HG02852 (cell line): Measurements from ENCODE around the gene TAPBP.
A peak's percentile ranks its signal among the peaks of the same experiment; 100 is the strongest.
"Not testable (repeated sequence)": the region's sequence is repeated elsewhere in the genome, so short reads cannot be mapped to it uniquely, and the experiment has no call there.

Source experiments
- ATAC-seq: cut with Tn5 transposase; IDR thresholded peaks from one replicate; pipeline ENCODE4 v1.9.1; 2021; ENCODE audit warnings: mild to moderate bottlenecking, moderate library complexity; ENCODE audit not compliant: unreplicated experiment

Gene TAPBP

DNA sequence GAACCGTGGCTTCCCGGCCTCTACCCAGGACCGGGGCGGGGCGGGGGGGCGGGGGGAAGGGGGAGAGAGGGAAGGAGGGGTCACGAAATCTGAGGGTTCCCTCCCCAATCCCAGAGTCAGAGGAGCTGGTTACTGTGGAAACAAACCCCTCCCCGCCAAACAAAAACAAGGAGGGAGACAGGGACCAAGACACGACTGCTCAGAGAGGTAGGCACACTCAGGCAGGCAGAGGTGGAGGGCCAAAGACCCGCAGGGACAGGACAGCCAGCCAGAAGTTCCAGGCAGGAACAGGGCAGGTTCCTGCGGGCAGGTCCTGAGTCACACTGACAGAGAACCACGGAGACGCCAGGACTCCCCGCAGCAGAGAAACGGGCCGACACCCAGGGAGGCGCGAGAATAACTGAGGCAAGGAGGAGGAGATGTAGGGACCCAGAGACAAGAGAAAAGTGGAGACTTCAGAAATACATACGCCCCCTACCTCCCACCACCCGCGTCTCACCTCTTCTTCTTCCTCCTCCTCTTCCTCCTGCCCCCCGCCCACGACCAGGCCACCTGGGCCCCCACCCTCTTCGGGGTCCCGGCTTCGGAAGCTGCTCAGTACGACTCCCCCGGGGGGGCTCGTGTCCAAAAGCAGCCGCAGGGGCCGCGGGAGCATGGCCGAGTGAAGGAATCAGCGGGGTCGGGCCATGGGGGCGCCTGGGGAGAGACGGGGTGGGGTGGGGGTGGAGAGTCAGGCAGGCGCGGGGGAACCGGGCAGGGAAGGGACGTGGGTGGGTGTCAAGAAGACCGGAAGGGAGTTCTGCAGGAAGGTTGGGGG is 15.7 kb downstream of the TAPBP start:
- ATAC-seq: peak; percentile 13

DNA sequence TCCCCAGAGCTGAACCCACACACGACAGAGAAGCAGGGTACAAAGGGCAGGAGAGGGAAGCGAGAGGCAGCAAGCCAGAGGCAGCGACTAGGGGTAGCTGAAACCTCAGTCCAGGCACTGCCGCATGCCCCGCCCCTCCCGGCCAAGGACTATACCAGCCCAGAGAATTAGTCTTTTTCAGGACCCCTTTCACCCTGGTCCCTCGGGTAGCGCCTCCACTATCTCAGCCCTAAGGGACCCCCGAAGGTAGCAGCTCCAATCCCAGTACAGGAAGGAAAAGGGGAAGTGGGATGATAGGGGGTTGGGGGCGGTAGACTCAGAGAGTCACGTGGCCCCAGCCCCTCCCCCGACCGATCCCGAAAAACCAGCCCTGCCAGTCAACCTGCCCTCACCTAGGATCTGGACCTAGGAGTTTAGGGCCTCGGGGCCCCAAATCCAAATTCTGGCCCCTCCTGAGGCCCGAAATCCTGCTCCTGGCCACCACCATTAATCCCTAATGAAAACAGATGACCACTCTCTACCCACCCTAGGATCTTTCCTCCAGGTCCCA is 16.4 kb downstream of the TAPBP start:
- no peak for ATAC-seq

DNA sequence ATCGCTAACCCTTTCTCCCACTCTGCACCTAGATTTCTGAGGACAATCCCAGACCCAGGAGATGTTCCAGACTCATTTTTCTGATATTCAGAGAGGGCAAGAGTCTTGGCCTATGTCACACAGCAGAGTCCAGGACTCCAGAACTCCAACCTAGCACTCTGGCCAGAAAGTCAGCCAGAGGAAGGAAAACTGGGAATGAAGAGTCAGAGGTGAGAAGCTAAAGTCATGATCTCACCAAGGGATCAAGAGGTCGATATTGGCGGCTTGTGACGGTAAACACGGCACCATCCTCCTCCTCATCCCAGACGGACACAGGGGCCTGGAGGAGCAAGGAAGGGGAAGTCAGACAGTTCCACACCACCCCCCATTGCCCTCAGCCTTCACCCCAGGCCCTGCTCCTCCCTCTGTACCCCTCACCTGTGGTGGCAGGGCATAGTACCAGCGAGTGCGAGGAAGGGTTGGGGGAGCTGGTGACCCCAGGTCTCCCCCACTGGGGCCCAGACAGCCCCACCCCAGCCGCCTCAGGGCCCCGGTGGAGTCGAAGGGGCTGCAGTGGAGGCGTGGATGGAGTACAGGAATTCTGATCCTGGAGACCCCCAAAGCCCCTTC is 17.0 kb downstream of the TAPBP start:
- no peak for ATAC-seq

DNA sequence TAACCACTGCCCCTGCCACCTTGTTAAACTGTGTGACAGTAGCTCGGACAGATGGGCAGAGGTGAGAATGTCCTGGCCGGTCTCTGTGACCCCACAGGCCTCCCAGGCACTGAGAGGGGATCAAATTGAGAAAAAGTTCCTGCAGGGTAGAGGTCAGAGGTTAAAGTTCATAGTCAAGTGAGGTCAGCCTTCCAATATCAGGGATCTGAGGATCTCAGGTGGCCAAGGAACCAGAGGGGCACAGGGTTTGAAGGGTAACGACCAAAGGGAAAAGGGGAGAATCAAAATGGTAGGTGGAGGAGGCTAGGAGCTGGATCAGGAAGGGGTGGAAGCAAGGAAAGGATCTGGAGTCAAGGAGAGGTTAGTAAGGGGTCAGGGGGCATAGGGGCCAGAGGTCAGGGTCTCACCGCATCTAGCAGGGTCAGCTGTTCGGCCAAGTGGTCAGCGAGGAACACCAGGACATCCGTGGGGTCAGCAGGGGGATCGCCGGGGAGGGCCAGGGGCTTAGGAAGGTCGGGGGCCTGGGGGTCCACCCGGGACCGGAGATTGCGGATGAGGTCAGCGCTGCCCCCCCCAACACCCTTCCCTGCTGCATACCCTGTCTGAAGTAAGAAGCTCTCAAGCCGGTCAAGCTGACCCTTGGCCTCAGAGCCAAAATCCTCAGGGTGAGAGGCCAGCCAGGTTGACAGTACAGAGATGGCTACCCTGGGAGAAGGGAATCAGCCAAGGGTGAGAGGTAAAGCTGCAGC is 18.1 kb downstream of the TAPBP start:
- ATAC-seq: no peak

DNA sequence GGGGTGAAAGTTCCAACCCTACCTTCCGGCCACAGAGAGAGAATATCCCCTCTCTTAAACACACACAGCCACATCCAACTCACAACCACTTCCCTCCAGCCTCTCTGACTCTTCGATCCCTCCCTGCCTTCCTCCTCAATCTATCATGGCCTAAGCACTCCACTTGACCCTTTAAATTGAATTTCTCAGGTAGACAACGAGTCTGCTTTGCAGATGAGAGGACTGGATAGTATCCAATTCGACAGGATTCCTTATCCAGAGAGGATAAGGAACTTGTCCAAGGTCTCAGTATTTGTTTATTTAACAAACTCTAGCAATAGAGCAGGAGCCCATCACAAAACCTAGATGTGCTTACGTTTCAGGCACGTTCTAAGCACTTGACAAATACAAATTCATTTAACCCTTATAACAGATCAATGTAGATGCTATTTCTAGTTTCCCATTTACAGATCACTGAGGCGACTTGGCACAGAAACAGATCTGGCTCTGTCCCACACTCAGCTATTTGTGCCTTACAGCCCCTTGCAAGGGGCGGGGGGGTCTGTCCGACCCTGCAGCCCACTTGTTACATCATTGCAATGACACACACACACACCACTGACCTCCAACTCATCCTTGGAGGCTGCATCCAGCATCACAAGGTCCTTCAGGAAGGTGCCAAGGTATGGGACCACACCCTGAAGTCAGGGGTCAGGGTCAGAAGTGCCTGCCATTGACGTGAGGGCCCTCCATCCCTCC is 19.6 kb downstream of the TAPBP start:
- no peak for ATAC-seq

DNA sequence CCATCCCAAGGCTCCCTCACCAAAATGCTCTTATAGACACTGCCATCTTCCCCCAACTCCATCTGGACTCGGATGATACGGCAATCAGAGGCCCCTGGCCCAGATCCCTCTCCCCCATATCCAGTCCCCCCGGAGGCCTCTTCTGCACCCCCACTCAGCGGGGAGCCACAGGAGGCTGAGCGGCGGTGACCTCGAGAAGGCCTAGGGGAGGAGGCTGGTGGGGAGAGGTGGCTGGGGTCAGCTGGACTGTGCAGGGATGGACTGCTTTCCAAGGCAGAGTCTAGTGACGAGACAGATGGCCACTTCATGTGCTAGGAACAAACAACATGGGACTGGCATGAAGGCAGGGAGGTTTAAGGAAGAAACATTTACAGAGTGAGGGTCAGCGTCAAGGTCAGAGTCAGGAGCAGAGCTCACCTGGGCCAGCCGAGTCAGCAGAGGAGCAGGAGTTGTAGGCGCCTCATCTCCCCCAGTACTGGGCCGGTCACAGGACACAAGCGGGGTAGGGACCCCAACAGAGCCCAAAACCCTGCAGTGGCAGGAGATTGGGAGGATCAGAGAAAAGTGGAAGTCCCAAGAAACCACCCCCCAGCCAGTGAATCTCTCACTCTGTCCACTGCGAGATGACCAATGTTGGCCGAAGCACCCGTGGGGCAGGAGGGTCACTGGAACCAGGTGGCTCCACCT is 20.7 kb downstream of the TAPBP start:
- no peak for ATAC-seq

DNA sequence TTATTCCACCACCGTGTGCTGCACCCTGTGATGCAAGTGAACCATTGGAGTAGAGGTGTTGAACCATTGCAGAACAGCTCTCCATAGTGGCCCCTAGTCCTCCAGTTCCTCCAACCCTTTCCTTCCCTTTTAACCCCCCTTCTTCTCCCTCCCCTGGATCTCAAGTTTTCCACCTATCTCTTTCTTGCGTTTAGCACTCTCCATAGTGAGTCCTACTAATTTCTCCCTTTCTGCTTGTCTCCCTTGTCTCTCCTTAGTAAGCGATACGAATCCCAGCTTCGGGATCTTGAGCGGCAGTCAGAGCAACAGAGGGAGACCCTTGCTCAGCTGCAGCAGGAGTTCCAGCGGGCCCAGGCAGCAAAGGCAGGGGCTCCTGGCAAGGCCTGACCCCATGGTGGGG is 23.4 kb downstream of the TAPBP start:
- no peak for ATAC-seq

DNA sequence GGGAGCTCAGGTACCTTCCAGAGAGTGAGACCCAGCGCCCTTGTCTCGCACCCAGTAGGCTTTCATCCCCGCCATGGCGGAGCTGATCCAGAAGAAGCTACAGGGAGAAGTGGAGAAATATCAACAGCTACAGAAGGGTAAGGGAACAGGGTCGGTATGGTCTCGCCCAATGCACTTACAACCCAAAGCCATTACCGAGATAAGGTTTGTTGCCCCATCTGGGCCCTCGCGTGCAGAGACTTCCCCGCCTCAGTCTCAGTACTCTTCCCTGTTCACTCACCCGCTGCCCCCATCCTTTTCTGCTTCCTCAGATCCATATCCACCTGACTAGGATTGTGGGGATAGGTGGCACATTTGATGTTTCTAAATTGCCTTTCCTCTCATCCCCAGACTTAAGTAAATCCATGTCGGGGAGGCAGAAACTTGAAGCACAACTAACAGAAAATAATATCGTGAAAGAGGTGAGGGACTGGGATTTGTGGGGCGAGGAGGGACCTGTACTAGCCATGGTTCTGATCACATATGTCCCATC is 24.0 kb downstream of the TAPBP start:
- peak; percentile 16 for ATAC-seq

DNA sequence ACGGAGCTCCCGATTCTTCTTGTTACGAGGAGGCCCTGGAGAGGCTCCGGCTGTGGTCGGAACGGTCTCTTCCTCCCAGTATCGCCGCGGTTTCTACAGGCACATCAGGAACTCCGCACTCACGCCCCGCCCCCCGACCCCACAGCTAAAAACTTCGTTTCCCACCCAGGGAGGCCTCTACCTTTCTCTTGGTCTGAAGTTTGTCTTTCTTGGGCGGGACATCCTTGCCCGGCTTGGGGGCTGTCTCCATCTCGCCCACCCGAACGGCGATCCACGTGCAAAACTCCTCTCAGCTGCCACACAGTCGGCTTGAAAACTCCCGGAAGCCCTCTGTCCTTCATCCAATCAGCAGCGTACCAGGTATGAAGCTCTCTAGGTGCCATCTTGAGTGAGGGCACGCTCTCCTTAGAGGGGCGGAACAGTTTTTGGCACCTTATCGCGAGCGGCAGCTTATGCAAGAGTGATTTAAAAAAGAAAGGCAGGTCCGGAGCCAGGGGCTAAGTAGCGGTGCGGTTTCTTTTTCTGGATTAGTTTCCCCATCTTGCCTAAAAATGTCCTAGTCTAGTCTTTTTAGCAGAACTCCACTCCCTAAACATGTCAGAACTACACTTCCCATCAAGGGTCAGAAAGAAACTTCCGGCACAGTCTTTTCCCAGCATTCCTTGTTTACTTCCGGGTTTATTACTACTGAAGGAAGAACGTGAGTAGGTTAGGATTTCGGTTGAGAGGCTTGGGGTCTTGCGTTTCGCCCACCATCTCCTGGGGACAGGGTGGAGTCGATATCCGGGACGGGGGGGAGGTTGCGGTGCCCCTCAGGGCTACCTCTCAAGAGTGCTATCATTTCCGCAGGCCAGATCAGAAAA is 24.7 kb downstream of the TAPBP start, which contains the start of the genes PFDN6 and WDR46:
Gene PFDN6, plus strand, starts transcription at position 681 of the 863 bp plus-strand sequence. CDS start 256 bp downstream, outside the sequence.
Gene WDR46, minus strand, starts transcription at position 319 of the 863 bp plus-strand sequence. Its CDS starts 69 bp downstream, at position 250.
- peak; percentile 86 for ATAC-seq

DNA sequence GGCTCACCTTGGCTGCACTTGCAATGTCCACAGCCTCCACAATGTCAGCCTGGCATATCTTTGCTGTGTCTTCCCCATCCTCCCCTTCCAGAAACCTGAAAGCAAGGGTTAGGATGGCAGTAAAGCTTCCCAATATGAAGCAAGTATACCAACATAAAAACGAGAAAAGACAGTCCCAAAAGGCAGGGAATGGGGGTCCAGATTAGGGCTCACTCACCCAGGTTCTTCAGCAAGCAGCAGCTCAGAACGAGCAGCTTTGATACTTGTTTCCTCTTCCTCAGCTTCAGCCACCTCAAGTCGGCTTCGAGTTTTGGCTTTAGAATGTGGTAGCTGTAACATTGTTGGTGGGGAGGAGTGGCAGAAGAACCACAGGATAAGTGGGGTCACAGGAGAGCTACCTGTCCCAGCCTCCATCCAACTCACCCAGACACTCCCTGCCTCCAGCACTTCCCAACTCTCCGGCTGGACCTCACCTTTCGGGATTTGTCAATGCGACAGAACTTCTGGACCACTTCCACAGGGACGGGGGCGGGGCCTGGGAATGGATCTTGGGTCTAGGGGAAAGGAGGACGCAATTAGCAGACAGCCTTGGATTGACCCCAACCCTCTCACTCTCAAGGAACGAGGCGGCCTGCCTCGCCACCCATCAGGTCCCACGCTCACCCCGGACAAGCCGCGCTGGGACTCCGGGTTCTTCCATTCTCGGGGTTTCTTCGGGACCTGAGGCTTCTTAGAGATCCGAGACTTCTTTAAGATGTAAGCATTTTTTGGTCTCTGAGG is 25.5 kb downstream of the TAPBP start:
- no peak for ATAC-seq

DNA sequence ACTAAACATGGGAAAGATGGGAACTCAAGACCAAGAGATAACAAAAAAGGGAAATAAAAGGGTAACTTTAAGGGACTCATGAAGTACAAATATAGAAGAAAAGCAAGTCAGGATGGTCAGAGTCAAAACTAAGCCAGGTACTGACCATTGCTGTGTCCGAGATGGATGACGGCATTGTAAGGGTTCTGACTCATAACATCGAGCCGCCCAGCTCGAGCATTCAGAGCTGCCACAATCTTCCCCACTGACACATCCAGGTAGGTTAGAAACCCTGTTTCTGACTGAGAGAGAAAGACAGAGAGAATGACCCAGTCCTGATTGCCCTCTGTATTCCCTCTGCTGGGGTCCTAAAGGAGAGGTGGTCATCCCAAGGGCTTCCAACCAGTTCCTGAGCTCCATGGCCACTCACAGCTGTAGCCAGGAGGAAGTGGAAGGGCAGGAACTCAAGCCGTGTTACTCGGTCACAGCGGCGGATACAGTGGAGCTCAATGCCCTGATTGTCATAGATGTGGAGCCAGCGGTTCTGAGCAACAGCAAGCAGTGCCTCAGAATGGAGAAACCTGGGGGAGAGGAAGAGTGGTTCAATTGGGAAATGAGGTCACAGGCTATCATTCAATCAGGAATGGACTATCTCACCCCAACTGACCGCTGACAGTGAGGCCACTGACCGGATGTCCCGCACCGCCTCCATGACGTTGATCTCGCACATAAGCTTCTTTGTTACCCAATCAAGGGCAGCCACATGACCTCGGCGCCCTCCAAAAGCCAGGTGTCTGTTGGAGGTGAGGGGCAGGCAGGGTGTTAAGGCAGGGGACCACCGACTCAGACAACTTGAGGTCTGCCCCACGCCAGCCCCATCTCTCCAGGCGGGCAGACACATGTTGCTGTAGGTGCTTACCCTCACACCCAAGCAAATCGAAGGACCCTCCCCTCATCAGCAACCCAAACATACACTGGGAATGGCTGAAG is 26.6 kb downstream of the TAPBP start:
- no peak for ATAC-seq

DNA sequence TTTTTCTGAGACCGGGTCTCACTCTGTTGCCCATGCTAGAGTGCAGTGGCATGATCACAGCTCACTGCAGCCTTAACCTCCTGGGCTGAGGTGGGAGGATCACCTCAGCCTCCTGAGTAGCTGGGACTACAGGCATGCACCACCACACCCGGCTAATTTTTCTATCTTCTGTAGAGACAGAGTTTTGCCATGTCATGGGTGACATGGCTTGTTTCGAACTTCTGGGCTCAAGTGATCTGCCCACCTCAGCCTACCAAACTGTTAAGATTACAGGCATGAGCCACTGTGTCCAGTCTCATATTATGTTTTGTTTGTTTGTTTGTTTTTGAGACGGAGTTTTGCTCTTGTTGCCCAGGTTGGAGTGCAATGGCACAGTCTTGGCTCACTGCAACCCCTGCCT is 28.7 kb downstream of the TAPBP start:
- ATAC-seq: not testable (repeated sequence)

DNA sequence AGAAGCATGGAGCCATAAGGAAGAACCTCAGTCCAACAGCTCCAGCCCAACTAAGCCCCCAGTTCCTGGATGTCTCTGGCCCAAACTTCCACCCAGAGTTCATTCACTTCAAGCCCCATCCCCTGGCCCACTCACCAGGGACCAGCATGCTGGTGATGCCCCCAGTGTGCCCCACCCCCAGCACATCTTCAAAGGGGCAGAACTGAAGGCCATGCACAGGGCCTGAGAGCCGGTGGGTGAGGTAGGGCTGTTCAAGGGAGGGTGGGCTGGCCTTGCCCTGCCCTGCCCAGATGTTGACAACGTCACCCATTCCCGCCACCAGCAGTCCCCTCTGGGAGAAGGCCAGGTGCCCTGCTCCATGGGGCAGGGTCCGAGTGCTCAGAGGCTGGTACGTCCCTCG is 33.3 kb downstream of the TAPBP start:
- no peak for ATAC-seq

DNA sequence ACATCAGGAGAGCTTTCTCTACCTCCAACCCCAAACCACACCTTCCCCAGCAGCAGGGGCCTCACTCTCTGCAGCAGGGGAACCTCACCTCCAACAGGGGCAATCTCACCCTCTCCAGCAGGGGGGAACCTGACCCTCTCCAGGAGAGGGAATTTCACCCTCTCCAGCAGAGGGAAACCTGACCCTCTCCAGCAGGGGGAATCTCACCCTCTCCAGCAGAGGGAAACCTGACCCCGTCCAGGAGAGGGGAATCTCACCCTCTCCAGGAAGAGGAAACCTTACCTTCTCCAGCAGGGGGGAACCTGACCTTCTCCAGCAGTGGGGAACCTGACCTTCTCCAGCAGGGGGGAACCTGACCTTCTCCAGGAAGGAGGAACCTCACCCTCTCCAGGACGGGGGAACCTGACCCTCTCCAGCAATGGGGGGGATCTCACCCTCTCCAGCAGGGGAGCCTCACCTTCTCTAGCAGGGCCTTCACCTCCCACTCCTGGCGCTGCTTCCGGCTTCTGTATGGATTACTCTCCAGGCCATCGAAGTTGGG is 33.8 kb downstream of the TAPBP start:
- no peak for ATAC-seq

DNA sequence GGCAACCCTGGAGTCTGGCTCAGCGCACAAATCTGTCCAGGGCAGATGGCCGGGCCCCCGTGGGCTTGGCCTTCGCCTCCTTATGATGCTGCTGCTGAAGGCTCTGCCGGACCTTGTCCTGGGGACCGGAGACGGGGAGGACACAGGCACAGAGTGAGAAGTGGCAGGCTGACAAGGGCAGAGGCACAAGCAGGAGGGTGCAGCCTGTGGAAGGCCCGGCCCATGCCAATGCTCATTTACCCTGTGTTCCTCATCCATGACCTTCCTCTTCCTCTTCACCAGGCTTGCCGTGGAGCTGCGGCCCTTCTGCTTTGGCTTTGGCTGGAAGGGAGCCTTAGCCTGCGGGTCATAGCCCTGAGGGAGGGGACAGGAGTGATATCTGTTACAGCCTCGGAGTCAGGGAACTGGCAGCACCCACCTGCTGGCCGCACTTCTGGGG is 34.6 kb downstream of the TAPBP start:
- ATAC-seq: no peak

DNA sequence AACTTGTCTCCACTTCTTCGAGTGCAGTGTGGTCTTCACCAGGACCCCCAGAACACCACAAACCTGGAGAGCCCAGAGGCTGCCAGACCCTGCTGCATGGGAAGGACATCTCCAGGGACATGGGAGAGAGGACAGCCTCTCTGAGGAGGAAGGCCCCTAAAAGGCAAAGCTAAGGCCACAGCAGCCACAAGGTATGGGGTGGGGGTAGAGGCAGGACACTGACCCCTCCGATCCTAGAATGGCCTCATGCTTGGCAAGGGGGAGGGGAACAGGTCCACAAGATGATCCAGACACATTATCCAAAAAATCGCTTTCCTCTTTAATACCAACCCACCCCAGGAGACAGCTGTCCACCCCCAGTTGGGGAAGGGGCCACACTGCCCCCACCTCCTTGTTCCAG is 35.1 kb downstream of the TAPBP start:
- no peak for ATAC-seq

DNA sequence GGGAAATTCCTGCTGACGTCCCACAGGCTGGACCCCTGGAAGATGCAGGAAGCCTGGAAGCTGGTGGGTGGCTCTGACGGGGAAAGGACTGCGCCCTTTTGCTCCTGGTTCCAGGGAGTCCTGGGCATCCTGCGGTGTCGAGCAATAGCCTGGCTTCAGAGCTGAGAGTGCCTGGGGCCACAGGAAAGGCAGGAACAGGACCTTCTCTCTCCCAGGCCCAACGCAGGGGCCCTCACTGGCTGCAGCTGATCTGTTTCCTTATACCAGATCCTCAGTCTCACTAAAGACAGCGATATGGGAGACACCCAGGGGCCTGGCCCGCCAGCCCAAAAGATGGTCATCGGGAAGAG is 35.5 kb downstream of the TAPBP start:
- no peak for ATAC-seq
